ENCODE results near the gene TIFAB.

- TF ChIP-seq POLR2A (IDR thresholded peaks at IDR 0.05; ENCODE audit: low read length) (peak; percentile 55), GATA1 (IDR thresholded peaks at IDR 0.05; ENCODE audit: low read depth, low read length) (no peak)
Measured at GRCh38 chr5:135456238-135457099, 4.3 kb upstream of the TIFAB start.
